SW480 (cell line): ENCODE data around the gene FSCN2.

Source experiments
- DNase-seq: peaks from one replicate; pipeline ENCODE4 v3.0.0-alpha.2; 2016; ENCODE audit warnings: low spot score

FSCN2 gene

DNA sequence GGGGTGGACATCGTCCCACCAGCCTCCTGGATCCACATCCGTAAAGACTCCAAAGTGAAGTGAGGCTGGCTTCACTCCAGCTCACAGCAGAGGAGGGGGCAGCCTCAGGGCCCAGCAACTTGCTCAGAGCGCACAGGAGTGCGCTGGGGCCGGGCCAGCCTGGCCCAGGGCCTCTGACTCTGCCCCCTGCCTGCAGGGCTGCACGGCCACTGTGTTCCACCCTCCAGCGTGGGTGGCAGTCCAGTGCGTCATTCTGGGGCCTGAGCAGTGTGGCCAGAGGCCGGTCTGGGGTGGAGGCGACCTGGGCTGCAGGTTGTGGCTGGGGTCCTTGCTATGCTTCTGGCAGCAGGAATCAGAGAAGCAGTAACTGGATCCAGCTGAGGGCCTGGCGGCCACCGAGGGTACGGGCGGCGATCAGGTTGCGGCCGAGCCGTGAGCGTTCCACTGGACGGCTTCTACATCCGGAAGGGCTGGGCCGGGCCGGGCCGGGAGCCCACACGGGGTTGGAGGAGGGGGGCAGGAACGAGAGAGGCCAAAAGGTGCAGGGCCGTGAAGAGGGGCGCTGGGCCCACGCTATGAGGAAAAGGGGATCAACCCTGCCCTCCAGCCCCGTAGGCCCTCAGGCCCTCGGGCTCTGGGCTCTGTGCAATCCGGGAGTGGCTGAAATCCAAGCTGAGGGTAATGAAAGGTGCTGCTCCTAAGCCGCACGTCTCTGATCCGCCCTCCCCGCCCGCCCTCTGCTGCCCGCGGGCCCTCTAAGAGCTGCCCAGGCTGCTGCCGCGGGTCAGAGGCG is at the start of gene FSCN2:
Gene FSCN2 (plus strand): TSS at position 787 of the 793 bp plus-strand sequence. CDS start 155 bp downstream, outside the sequence.
- peak; percentile 64 for DNase-seq

DNA sequence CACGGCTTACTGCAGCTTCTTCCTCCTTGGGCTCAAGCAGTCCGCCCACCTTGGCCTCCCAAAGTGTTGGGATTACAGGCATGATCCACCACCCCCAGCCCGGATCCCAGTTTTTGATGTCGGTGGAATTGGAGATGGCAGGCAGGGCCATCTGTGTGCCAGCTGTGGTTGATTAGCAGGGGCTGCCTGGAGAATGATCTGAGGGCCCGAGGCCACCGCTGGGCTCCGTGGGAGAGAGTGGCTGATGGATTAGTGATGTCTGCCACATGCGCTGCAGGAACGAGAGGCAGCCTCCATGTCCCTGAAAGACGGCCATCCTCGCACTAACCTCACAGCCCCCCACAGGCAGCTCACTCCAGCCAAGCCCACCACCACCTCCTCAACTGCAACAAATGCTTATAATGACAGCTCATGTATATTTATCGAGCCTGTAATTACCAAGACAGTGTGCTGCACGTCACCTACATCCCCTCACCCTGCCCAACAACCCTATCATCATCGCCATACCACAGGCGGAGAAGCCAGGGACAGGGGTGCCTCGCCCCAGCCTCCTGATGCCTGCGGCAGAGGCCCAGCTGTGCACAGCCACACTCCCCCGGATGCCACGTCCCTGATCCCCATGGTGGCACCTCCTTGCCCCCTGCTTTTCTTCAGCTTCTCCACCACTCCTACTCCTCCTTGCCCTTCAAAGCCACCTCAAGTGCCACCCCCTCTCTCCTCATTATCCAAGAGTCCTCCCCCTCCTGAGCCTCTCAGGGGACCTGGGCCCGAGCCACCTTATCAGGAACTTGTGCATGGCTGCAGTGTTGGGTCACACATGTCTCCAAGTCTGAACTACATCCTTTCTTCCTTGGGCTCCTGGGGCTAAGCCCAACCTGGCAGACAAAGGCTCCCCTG is 48.8 kb upstream of the FSCN2 start:
- DNase-seq, result no peak

DNA sequence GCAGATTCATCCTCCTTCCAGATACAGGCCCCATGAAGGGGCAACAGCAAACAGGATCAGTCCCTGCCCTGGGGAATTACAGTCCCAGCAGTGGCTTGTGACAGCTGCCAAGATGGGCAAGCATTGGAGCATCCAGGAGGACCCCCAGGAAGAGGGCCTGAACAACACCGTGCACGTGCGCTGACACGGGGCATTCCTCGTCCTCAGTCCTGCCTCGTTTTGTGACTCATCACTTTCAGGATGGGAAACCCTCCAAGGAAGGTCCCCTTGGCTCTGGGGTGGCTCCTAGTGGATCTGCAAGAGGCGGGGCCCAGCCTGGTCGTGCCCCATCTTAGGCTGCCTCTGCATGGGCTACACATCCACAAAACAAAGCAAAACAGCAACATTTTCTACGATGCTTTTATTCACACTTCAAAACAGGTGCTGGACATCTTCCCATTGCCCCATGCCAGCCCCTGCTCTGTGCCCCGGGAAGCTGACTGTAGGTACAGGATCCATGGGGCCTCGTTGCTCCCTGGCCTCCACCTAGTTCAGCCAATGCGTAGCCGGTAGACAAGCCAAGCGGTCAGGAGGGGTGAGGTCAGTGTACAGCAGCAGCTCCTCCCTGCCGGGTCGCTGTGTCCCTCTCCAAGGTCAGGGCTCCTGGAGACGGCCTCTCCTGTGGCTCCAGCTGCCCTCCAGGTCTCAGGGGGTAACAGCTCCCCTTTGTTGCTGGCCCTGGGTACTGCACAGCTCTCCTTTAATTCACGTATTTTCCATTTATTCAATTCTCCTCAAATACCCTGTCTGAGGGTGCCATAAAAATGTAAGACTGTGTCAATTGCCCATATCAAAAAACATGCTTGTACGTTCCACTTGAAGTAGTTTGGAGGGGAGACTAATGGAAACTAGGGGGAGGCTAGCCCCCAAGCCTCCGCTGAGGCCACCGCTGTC is 47.8 kb upstream of the FSCN2 start:
- no peak for DNase-seq

DNA sequence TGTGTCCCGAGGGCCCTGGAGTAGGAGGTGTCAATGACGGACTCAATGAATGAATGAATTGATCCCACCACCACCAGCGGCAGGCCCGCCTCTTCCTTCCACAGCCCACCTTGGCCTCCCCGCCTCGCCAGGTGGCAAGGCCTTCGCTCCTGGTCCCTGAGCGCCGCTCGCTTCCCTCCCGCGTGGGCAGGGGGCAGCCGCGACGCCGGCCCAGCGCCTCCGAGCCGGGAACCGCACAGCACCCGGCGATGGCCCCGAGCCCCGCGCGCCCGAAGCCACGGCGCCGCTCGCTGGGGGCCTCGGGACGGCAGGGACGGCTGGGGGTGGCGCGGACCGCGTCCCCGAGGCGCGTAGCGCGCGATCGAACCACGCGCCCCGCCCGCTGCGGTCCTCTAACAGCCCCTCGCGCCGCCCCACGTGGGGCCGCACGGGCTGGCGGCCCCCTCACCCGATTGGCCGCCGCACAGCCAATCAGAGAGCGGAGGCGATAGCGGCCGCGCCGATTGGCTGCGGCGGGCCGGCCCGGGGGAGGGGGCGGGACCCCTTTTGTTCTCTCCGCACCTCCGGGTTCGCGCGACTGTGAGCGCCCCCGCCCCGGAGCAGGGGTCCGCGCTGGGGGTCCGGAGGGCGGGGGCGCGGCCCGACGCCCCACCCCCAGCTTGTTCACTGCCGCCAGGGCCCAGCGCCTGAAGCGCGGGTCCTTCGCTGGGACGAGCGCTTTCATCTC is 46.9 kb upstream of the FSCN2 start:
- no peak for DNase-seq

- DNase-seq, result no peak
Observed at GRCh38 chr17:81481815-81482505, 46.2 kb upstream of the FSCN2 start.

- DNase-seq, result no peak
Observed at GRCh38 chr17:81482673-81483072, 45.5 kb upstream of the FSCN2 start.

GRCh38 chr17:81483085-81483861 is 44.9 kb upstream of the FSCN2 start:
- DNase-seq, result no peak

- DNase-seq, result no peak
Observed at GRCh38 chr17:81483862-81484194, 44.3 kb upstream of the FSCN2 start.

DNA sequence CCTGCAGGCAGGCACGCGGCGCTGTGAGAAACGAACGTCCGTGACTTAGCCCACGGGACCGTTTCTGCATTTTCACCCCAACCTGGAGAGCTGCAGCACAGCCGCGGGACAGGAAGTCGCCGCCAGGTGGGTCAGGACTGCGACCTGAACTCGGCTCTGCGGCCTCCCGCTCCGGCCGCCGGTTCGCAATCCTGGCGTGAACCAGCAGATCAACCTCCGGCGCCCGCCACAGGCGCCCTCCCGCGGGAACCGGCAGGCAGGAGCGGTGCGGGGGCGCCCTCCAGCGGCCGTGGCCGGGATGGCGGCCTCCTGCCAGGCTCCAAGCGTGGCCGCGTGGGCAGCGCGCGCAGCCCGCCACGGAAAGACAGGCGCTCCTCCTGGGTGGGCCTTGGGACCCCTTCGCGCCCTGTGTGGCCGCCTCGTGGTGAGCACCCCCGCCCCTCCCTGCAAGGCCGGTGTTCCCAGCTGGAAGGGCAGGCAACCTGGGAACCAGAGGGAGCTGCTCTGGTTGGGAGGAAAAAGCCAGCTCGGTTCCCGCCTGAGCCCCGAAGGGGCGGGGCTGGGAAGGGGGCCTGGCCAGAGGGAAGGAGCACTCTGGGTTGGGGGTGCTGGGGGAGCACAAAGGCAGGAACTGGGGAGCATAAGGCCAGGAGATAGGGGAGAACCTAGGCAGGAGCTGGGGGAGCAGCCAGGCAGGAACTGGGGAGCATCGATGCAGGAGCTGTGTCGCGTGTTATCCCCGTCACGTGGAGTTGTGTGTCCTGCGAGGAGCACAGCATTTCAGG is 43.8 kb upstream of the FSCN2 start:
- peak; percentile 82 for DNase-seq

DNA sequence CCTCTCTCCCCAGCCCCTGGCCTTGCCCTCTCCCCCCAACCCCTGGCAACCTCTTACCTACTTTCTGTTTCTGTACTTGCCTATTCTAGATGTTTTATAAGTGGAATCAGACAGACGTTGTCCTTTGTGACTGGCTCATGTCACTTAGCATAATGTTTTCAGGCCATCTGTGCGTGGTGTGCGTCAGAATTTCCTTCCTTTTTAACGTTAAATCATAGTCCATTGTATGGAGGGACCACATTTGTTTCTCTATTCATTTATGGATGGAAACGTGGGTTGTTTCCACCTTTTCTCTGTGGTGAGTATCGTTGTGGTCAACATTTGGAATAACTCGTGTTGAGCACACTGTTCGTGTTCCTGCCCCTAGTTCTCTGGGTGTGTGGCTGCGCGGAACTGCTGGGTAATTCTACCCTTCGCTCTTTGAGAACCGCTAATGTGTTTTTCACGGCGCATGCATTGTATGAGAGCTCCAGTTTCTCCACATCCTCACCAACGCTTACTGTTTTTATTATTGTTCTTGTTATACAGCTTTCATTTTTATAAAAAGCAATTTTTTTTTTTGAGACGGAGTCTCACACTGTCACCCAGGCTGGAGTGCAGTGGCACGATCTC is 41.9 kb upstream of the FSCN2 start:
- DNase-seq, result no peak

DNA sequence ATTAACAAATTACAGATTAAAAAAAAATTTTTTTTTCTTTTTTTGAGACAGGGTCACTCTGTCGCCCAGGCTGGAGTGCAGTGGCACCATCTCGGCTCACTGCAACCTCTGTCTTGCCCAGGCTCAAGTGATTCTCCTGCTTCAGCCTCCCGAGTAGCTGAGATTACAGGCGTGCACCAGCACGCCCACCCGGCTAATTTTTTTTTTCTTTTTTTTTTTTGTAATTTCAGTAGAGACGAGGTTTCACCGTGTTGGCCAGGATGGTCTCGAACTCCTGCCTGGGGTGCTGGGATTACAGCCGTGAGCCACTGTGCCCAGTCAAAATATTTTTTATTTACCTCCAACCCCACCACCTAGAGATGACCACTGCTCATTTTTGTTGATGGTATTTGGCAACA is 41.1 kb upstream of the FSCN2 start:
- DNase-seq, result no peak

- DNase-seq, result peak; percentile 50
Observed at GRCh38 chr17:81487487-81488275, 40.5 kb upstream of the FSCN2 start.

DNA sequence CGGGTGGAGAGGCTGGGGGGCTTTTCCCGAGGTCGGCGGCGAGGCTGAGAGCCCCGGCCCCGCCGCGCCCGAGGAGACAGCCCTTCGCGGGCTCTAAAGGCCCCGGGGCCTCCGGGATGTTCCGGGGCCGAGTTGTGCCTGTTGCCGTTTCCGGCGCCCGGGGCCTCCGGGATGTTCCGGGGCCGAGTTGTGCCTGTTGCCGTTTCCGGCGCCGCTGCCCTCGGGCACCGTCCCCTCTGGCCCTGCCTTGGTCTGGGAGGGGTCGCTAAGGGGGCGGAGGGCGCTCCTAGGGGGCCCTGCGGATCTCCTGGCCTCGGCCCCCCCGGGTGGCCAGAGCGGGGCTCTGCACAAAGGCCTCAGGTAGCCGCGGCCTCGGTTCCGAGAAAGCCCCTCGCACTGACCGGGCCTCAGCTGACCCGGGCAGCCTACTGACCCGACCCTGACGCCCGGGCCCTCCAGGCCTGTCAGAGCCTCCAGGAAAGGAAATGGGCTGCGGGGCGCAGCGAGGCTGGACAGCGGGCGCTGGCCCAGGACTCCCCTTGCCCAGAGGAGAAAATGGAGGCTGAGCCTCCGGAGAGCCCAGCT is 39.8 kb upstream of the FSCN2 start:
- DNase-seq, result no peak

DNA sequence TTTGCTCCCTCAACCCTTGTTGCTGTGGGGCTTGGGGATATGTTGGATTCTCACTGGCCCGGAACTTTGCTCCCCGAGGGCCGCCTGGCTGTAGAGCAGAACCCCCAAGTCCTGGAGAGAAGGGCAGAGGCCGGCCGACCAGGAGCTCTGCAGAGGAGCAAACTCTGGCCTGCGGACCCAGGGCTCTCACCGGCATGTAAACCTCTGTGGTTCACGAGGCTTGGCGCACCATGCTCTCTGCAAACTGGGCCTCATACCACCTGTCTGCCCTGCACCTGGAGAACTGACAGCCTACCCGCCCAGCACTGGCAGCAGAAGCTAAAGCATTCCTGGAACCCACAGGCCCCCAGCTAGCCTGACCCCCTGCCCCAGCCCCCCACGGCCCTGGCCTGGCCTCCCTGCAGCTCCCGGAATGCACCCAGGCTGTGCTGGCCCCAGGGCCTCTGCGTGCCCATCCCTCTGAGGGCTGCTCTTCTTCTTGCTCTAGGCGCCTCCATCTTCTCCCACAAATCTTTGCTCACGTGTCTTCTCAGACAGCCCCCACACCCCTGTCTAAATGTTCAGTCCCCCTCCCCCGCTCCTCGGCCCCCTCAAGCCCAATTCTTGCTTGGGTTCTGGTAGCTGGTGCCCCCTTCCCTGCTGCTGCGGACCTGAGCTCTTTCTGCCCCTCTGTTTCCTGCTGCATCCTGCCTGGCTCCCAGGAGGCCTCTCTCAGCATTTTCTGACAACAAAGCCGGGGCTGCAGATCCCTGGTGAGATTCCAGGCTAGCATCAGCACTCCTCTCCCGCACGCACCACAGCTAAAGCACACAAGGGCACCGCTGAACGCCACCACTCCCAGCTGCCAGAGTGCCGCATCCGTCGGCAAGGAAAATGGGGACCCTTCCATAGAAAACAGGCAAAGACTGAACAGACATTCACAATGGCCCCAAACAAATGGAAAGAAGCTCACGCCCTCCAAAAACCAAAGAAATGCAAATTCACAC is 38.9 kb upstream of the FSCN2 start:
- no peak for DNase-seq

DNA sequence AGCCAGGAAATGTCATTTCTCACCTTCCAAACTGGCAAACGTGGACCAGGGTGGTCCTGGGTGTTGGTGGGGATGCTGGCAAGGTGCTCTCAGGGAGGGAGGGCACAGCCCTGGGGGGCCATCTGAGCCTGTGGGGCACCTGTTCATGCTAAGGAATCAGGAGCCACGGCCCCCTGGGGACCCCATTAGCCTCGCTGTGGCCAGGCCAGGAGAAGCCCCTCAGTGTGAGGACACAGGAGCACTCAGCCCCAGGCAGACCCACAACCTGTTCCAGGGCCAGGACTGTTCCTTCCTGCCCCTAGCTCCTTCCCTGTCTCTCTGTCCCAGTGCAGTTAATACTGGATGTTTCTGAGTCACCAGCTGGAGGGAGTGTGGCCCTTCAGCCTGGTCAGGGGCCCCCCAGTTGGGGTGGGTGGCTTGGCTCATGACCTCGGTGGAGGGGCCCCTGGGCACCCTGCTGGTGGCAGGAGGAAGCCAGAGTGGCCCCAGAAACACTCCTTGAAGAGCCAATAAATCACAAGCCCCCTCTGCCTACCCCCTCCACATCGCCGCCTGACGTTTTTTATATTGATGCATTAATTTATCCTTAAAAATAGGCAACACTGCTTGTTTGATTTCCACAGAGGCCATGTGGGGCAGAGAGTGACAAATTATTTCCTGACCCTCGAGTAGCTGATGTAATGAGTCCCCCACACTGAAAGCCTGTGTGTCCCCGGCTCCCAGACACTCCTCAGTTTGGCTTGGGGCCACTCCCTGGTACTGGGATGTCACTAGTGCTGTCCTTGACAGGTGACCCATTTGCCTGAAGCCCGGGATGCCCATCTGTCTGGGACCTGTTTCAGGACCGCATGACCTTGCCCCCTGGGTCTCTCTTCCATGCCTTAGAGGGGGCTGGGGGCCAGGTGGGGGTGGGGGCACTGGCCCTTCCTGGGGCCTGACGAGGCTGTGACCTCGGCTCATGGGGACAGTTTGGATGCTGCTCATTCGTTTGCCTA is 37.9 kb upstream of the FSCN2 start:
- no peak for DNase-seq
